ENCODE data around the gene OR8A1. TPM values are rescaled to one million over a fixed set of nuclear protein-coding genes. Genes with fewer than 3 reads are reported as not detected.

The OR8A1 gene
- total RNA-seq, 2 donors from 2014 or later = not detected

- WGBS, 2 donors = 6 to 21% methylated on average over 3 of the region's 3 CpGs
- Histone ChIP-seq H3K4me1 (no peaks in the 10 kb centered on the region), H3K27ac (no peak overlapping the region), H3K4me3 (no peak overlapping the region), H3K9me3 (no peaks in the 10 kb centered on the region), H3K36me3 (replicated peaks in 1 of 2; ENCODE audit: insufficient read depth in 1 of 2, low read depth in 2 of 2) (no peaks in the 10 kb centered on the region), H3K27me3 (peaks cover 0 to 11% of the 10 kb centered on the region in 2 donors)
- TF ChIP-seq CTCF (IDR thresholded peaks at IDR 0.05) = peak; percentile 30 to 67 (median 51)
- no peak for TF ChIP-seq POLR2A (IDR thresholded peaks at IDR 0.05)
- ATAC-seq (no peak), DNase-seq (peak; percentile 52 to 66 (median 60))
- intact Hi-C loops (cut with DNase I) = loop anchor here (10.0 kb wide), 2 partner anchors 172 to 512 kb away; no protein-coding TSS in a partner anchor
Observed at GRCh38 chr11:124586238-124586860, 16.6 kb downstream of the OR8A1 start.

- 59 to 72% methylated on average over 2 of the region's 2 CpGs for WGBS, 2 donors
- intact Hi-C loops (cut with DNase I) = no loop called here
- H3K36me3 ChIP-seq (replicated peaks in 1 of 2; ENCODE audit: insufficient read depth in 1 of 2, low read depth in 2 of 2) = no peaks in the 10 kb centered on the region
- no peak for ATAC-seq
- no peaks in the 10 kb centered on the region for H3K4me1 ChIP-seq
- no peak overlapping the region for H3K27ac ChIP-seq
- no peak overlapping the region for H3K4me3 ChIP-seq
- peaks cover 0 to 9% of the 10 kb centered on the region in 2 donors for H3K27me3 ChIP-seq
- no peak for TF ChIP-seq POLR2A (IDR thresholded peaks at IDR 0.05)
- no peak for TF ChIP-seq CTCF (IDR thresholded peaks at IDR 0.05)
- H3K9me3 ChIP-seq = no peaks in the 10 kb centered on the region
- no peak for DNase-seq
Observed at GRCh38 chr11:124591430-124591829, 21.6 kb downstream of the OR8A1 start.

GRCh38 chr11:124592627-124593026 is 22.8 kb downstream of the OR8A1 start:
- intact Hi-C loops (cut with DNase I) = no loop called here
- Histone ChIP-seq H3K4me1 (no peaks in the 10 kb centered on the region), H3K27ac (no peak overlapping the region), H3K4me3 (no peak overlapping the region), H3K36me3 (replicated peaks in 1 of 2; ENCODE audit: insufficient read depth in 1 of 2, low read depth in 2 of 2) (no peaks in the 10 kb centered on the region), H3K9me3 (no peaks in the 10 kb centered on the region), H3K27me3 (peaks cover 0 to 8% of the 10 kb centered on the region in 2 donors)
- ATAC-seq = no peak
- no peak for DNase-seq
- WGBS, 2 donors = 66 to 67% methylated on average over 6 of the region's 6 CpGs
- TF ChIP-seq CTCF (IDR thresholded peaks at IDR 0.05) = no peak
- TF ChIP-seq POLR2A (IDR thresholded peaks at IDR 0.05) = no peak

- H3K27me3 ChIP-seq = no peaks in the 10 kb centered on the region
- intact Hi-C loops (cut with DNase I) = no loop called here
- no peak for DNase-seq
- no peaks in the 10 kb centered on the region for H3K9me3 ChIP-seq
- WGBS, 2 donors = 91 to 96% methylated on average over 3 of the region's 3 CpGs
- ATAC-seq = no peak
- no peak overlapping the region for H3K4me3 ChIP-seq
- no peak overlapping the region for H3K27ac ChIP-seq
- H3K36me3 ChIP-seq (replicated peaks in 1 of 2; ENCODE audit: insufficient read depth in 1 of 2, low read depth in 2 of 2) = no peaks in the 10 kb centered on the region
- TF ChIP-seq POLR2A (IDR thresholded peaks at IDR 0.05) = no peak
- TF ChIP-seq CTCF (IDR thresholded peaks at IDR 0.05) = no peak
- H3K4me1 ChIP-seq = no peaks in the 10 kb centered on the region
Observed at GRCh38 chr11:124595302-124595701, 25.5 kb downstream of the OR8A1 start.

- no peak overlapping the region for H3K27ac ChIP-seq
- TF ChIP-seq CTCF (IDR thresholded peaks at IDR 0.05) (no peak), POLR2A (IDR thresholded peaks at IDR 0.05) (no peak)
- no peaks in the 10 kb centered on the region for H3K27me3 ChIP-seq
- no peaks in the 10 kb centered on the region for H3K36me3 ChIP-seq (replicated peaks in 1 of 2; ENCODE audit: insufficient read depth in 1 of 2, low read depth in 2 of 2)
- intact Hi-C loops (cut with DNase I) = no loop called here
- ATAC-seq (no peak), DNase-seq (no peak)
- no peaks in the 10 kb centered on the region for H3K4me1 ChIP-seq
- no peak overlapping the region for H3K4me3 ChIP-seq
- H3K9me3 ChIP-seq = no peaks in the 10 kb centered on the region
Observed at GRCh38 chr11:124597626-124598025, 27.8 kb downstream of the OR8A1 start.

Measured in body of pancreas (tissue), 4 donors.